Astrocyte (in vitro differentiated cells and primary cell): ENCODE measurements around the gene TIGD1. TPM values are rescaled to one million over a fixed set of nuclear protein-coding genes. Genes with fewer than 3 reads are reported as not detected.

Source experiments
- DNase-seq: peaks from one replicate; pipeline ENCODE4 v3.0.0-alpha.2; 2010; ENCODE audit warnings: low read depth
- FAIRE-seq: peaks from 2 replicates; lab custom pipeline; 2011; peaks lifted over from hg19 to GRCh38; lab: Jason Lieb, UNC
- H2AFZ ChIP-seq: 2 replicates; pipeline ENCODE4 v1.6.0; 2012; ENCODE audit warnings: low read depth, low read length, inconsistent platforms
- H3K27ac ChIP-seq: 2 replicates; pipeline ENCODE4 v1.5.1; 2011; ENCODE audit warnings: low read depth, low read length, inconsistent platforms
- H3K27me3 ChIP-seq: 2 replicates; pipeline ENCODE4 v1.6.0; 2011; ENCODE audit warnings: low read length, inconsistent platforms; ENCODE audit not compliant: insufficient read depth
- H3K36me3 ChIP-seq: 2 replicates; pipeline ENCODE4 v1.5.1; 2011; ENCODE audit warnings: low read length, inconsistent platforms; ENCODE audit not compliant: insufficient read depth
- H3K4me1 ChIP-seq: 2 replicates; pipeline ENCODE4 v1.5.1; 2011; ENCODE audit warnings: low read length, inconsistent platforms; ENCODE audit not compliant: insufficient read depth
- H3K4me2 ChIP-seq: 2 replicates; pipeline ENCODE4 v1.6.0; 2012; ENCODE audit warnings: low read length, inconsistent platforms
- H3K4me3 ChIP-seq: 2 replicates; pipeline ENCODE4 v1.5.1; 2011; ENCODE audit warnings: low read depth, mild to moderate bottlenecking, low read length, inconsistent platforms; ENCODE audit not compliant: insufficient read depth
- H3K79me2 ChIP-seq: 2 replicates; pipeline ENCODE4 v1.6.0; 2012; ENCODE audit warnings: mild to moderate bottlenecking, low read length, inconsistent platforms; ENCODE audit not compliant: insufficient read depth
- H3K9ac ChIP-seq: 2 replicates; pipeline ENCODE4 v1.6.0; 2012; ENCODE audit warnings: mild to moderate bottlenecking, low read length, inconsistent platforms
- H3K9me3 ChIP-seq: 2 replicates; pipeline ENCODE4 v1.5.1; 2012; ENCODE audit warnings: low read depth, mild to moderate bottlenecking, low read length, inconsistent platforms; ENCODE audit not compliant: insufficient read depth
- H4K20me1 ChIP-seq: 2 replicates; pipeline ENCODE4 v1.6.0; 2012; ENCODE audit warnings: low read length, inconsistent platforms; ENCODE audit not compliant: insufficient read depth
- H3K27ac Mint-ChIP-seq: one replicate; pipeline ENCODE4 v1.8.0; 2021; ENCODE audit warnings: mild to moderate bottlenecking, mixed read lengths; ENCODE audit not compliant: unreplicated experiment
- H3K27me3 Mint-ChIP-seq: one replicate; pipeline ENCODE4 v1.8.0; 2021; ENCODE audit warnings: low read depth, mixed read lengths; ENCODE audit not compliant: unreplicated experiment
- H3K36me3 Mint-ChIP-seq: one replicate; pipeline ENCODE4 v1.8.0; 2021; ENCODE audit warnings: low read depth, mixed read lengths; ENCODE audit not compliant: unreplicated experiment
- H3K4me1 Mint-ChIP-seq: one replicate; pipeline ENCODE4 v1.8.0; 2021; ENCODE audit warnings: low read depth, mixed read lengths; ENCODE audit not compliant: unreplicated experiment
- H3K4me3 Mint-ChIP-seq: one replicate; pipeline ENCODE4 v1.8.0; 2021; ENCODE audit warnings: mild to moderate bottlenecking, moderate library complexity, mixed read lengths; ENCODE audit not compliant: unreplicated experiment
- H3K9me3 Mint-ChIP-seq: one replicate; pipeline ENCODE4 v1.8.0; 2021; ENCODE audit warnings: mild to moderate bottlenecking, mixed read lengths; ENCODE audit not compliant: unreplicated experiment
- EZH2 ChIP-seq: IDR thresholded peaks from 2 replicates; pipeline ENCODE4 v1.6.1; 2012; ENCODE audit warnings: mild to moderate bottlenecking, low read length, inconsistent platforms; ENCODE audit not compliant: insufficient read depth
- total RNA-seq: library from RNA; stranded (reverse); gene quantifications from 2 replicates; pipeline ENCODE4 v1.2.1, GENCODE V29; 2021
- TF ChIP-seq, protein P1 (sequence below): IDR thresholded peaks from 2 replicates; pipeline ENCODE4 v1.5.1; 2011; ENCODE audit warnings: low read depth, mild to moderate bottlenecking, inconsistent platforms, low read length, moderate library complexity; ENCODE audit not compliant: insufficient read depth

The TIGD1 gene
- total RNA-seq, 1 donor from 2014 or later: 6.5 TPM

DNA sequence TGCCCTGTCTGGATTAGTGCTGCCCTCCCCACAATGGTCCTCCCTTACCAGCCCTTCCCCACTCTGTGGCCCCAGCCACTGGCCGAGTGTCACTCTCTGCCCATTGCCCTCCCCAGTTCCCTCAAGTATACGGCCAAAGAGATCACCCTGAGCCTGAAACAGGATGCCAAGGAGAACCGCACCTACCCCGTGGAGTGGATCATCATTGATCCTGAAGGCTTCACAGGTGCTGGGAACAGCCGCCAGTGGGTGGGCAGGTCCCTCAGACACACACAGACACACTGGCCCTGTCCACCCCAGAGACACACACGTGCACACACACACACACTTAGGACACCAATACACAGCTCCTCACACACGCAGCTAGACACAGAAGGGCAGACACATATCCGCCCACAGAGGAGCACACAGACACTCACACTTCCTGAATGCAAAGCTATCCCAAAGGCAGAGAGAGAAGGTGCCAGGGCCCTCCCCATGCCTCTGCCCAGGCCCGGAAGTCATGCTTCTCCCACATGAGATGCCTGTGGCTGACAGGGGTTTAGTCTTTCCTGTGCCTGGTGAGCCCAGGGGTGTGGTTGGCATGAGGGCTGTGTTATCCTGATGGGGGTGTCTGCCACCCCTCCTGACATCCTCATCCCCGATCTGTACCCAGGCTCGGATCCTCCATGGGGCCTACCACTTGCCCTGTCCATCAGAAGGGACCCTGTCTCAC is 21.5 kb downstream of the TIGD1 start:
- Histone ChIP-seq H3K27me3 (peaks cover 8% of the 10 kb centered on the region), H3K4me2 (no peak overlapping the region), H3K4me1 (no peaks in the 10 kb centered on the region), H4K20me1 (no peaks in the 10 kb centered on the region), H3K9ac (no peak overlapping the region), H3K36me3 (no peaks in the 10 kb centered on the region), H3K27ac (no peak overlapping the region), H3K79me2 (no peaks in the 10 kb centered on the region), H3K4me3 (no peak overlapping the region), H3K9me3 (no peaks in the 10 kb centered on the region), H2AFZ (no peak overlapping the region)
- DNase-seq (no peak), FAIRE-seq (no peak)
- H3K27me3 Mint-ChIP-seq: peaks cover 39% of the 10 kb centered on the region
- no peaks in the 10 kb centered on the region for H3K36me3 Mint-ChIP-seq
- no peak for TF ChIP-seq EZH2
- TF ChIP-seq, protein P1, sequence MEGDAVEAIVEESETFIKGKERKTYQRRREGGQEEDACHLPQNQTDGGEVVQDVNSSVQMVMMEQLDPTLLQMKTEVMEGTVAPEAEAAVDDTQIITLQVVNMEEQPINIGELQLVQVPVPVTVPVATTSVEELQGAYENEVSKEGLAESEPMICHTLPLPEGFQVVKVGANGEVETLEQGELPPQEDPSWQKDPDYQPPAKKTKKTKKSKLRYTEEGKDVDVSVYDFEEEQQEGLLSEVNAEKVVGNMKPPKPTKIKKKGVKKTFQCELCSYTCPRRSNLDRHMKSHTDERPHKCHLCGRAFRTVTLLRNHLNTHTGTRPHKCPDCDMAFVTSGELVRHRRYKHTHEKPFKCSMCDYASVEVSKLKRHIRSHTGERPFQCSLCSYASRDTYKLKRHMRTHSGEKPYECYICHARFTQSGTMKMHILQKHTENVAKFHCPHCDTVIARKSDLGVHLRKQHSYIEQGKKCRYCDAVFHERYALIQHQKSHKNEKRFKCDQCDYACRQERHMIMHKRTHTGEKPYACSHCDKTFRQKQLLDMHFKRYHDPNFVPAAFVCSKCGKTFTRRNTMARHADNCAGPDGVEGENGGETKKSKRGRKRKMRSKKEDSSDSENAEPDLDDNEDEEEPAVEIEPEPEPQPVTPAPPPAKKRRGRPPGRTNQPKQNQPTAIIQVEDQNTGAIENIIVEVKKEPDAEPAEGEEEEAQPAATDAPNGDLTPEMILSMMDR: no peak
- H3K27ac Mint-ChIP-seq: no peak overlapping the region
- H3K4me3 Mint-ChIP-seq: no peak overlapping the region
- H3K4me1 Mint-ChIP-seq: peaks cover 3% of the 10 kb centered on the region
- no peaks in the 10 kb centered on the region for H3K9me3 Mint-ChIP-seq

- H3K27me3 Mint-ChIP-seq: peaks cover 41% of the 10 kb centered on the region
- Histone ChIP-seq H3K9ac (no peak overlapping the region), H3K4me1 (no peaks in the 10 kb centered on the region), H3K79me2 (no peaks in the 10 kb centered on the region), H3K27me3 (peaks cover 17% of the 10 kb centered on the region), H3K36me3 (no peaks in the 10 kb centered on the region), H4K20me1 (peaks cover 5% of the 10 kb centered on the region), H3K9me3 (no peaks in the 10 kb centered on the region), H3K4me2 (no peak overlapping the region), H3K27ac (no peak overlapping the region), H3K4me3 (no peak overlapping the region), H2AFZ (no peak overlapping the region)
- peaks cover 3% of the 10 kb centered on the region for H3K4me1 Mint-ChIP-seq
- no peak overlapping the region for H3K4me3 Mint-ChIP-seq
- DNase-seq: no peak
- TF ChIP-seq, protein P1: no peak
- no peak for TF ChIP-seq EZH2
- no peak overlapping the region for H3K27ac Mint-ChIP-seq
- no peaks in the 10 kb centered on the region for H3K36me3 Mint-ChIP-seq
- FAIRE-seq: no peak
- no peaks in the 10 kb centered on the region for H3K9me3 Mint-ChIP-seq
Measured at GRCh38 chr2:232527905-232528470, 22.4 kb downstream of the TIGD1 start.
